HG02840 (cell line): Measurements from ENCODE around the gene OR2L3.
"Not testable (repeated sequence)": the region's sequence is repeated elsewhere in the genome, so short reads cannot be mapped to it uniquely, and the experiment has no call there.

Source experiments
- ATAC-seq: cut with Tn5 transposase; IDR thresholded peaks from one replicate; pipeline ENCODE4 v1.9.1; 2021; ENCODE audit warnings: mild to moderate bottlenecking, moderate library complexity, moderate number of reproducible peaks; ENCODE audit not compliant: unreplicated experiment, low FRiP score

The OR2L3 gene, protein sequence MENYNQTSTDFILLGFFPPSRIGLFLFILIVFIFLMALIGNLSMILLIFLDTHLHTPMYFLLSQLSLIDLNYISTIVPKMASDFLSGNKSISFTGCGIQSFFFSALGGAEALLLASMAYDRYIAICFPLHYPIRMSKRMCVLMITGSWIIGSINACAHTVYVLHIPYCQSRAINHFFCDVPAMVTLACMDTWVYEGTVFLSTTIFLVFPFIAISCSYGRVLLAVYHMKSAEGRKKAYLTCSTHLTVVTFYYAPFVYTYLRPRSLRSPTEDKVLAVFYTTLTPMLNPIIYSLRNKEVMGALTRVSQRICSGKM

DNA sequence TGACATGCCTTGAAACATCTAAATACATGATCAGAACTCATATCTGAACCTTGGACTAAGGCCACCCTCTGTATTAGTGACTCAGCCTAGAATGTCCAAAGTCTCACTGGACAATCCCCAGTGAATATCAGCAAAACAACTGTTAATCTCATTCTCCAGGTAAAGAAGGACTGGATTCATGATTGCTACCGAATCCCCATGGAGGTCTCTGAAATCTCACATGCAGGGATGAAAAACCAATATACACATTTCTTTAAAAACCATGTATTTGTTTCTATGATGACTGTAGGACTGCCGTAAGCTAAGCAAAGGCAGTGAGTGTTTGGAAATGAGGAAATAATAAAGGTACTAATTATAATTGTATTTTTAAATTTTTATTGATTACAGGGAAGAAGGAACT, at the start of gene OR2L3:
OR2L3 (plus strand) TSS at position 301 of the 400 bp plus-strand sequence. CDS start 13,846 bp downstream, outside the sequence.
- ATAC-seq: no peak

DNA sequence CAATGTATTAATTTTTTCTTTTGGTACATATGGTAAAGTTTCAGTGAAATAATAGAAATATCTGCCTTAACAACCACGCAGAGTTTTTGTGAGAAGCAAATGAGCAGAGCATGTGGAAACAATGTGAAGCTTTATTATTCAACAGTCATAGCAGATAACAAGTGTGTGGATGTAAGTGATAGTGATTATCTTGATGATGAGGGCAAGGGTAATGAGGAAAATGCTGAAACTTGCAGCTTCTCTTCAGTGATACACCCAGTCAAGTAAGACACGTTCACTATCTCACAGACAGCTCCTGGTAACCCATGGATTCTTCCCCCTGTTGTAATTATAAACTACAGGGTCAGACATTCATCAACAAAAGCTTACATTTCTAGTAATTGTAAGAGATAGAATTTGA, 47.8 kb upstream of the OR2L3 start:
- ATAC-seq: no peak

DNA sequence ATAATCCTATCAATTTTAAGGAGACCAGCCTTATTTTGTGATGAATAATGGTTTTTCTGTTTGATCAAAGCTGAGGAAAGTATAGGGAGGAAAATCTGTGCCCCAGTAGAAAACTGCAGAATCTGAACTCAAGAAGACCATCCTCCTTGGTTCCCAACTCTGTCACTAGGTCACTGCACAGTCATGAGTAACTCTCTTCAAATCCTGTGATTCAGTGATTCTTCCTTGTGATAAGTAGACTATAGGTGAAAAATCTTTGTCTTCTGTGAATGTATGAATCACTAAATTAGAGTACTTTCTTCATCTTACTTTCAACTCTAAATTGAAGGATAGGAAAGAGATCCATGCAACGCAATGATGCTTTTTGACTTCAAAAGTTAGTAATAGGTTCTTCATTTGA, 46.5 kb upstream of the OR2L3 start:
- ATAC-seq: no peak

DNA sequence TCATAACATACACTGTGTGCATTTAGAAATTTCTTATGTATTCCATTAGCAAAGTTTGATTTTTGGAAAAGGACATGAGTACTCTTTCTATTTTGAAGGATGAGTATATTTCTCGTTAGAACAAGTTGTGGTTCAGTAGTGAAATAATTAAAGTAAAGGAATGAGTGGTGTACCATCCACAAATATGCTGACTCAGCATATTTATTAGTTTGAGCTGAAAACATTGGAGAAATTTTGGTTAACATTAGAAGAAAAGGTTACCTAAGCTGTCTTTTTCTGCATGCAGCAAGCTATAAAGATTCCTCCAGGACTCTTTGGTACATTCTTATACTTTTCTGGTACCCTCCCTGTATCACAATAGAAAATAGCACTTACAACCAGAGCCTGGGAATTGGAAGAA, 38.9 kb upstream of the OR2L3 start:
- no peak for ATAC-seq

DNA sequence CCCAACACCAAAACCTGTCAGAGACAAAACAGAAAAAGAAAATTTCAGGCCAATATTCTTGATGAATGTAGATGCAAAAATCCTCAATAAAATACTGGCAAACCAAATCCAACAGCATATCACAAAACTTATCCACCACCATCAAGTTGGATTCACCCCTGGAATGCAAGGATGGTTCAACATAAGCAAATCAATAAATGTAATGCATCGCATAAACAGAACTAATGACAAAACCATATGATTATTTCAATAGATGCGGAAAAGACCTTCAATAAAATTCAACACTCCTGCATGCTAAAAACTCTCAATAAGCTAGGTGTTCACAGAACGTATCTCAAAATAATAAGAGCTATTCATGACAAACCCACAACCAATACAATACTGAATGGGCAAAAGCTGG, 37.0 kb upstream of the OR2L3 start:
- ATAC-seq: no peak

DNA sequence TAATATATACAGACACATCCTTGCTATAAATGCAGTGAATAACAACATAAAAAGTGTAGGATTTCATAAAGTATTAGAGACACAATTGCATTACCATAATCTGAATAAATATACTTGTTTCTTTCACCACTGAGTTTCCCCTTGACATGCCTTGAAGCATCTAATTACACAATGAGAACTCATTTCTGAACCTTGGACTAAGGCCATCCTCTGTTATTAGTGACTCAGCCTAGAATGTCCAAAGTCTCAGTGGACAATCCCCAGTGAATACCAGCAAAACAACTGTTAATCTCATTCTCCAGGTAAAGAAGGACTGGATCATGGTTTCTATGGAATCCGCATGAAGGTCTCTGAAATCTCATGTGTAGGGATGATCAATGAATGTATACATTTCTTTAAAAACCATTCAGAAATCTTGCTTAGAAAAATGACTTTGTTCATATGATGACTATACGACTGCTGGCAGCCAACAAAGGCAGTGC, 33.4 kb upstream of the OR2L3 start, which contains the start of gene OR2L5:
OR2L5 (plus strand) TSS at position 432 of the 482 bp plus-strand sequence. CDS start 8,288 bp downstream, outside the sequence.
- ATAC-seq: no peak

DNA sequence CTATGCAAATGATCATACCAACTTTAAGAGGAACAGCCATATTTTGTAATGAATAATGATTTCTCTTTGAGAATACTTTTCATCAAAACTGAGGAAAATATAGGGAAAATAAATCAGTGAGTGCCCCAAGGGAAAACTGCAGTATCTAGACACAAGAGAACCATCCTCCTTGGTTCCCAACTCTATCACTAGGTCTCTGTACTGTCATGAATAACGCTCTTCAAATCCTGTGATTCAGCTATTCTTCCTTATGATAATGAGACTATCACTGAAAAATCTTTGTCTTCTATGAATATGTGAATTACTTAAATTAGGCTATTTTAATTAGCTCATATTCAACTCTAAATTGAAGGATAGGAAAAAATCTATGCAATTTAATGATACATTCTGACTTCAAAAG, 30.8 kb upstream of the OR2L3 start:
- ATAC-seq: no peak

DNA sequence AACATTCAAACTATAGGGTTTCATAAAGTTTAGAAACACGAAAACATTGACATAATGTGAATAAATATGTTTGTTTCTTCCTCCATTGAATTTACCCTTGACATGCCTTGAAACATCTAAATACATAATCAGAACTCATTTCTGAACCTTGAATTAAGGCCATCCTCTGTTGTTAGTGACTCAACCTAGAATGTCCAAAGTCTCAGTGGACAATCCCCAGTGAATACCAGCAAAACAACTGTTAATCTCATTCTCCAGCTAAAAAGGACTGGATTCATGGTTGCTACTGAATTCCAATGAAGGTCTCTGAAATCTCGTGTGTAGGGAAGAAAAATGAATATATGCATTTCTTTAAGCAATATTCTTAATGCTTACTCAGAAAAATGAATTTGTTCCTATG, 16.9 kb upstream of the OR2L3 start, which contains the start of gene OR2L2:
OR2L2 (plus strand) TSS at position 301 of the 400 bp plus-strand sequence. CDS start 8,198 bp downstream, outside the sequence.
- no peak for ATAC-seq

DNA sequence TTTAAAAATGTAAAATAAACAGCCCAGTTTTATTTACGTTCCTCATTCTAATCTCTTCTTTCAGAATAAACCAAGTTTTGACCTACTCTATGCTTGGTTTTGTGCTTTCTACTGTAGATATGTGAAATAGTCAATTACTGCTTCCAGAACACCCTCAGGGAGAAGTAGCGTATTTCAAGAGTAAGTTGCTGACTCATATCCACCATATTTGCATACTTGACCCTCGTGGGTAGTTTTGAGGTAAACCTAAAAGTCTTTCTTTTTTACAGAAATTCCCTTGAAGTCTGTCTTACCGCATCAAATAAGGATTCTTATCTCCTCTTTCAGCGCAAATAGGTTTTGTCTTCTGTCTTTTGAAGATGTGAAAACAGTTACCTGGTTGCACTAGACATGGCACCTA, 1.4 kb upstream of the OR2L3 start:
- ATAC-seq: no peak

DNA sequence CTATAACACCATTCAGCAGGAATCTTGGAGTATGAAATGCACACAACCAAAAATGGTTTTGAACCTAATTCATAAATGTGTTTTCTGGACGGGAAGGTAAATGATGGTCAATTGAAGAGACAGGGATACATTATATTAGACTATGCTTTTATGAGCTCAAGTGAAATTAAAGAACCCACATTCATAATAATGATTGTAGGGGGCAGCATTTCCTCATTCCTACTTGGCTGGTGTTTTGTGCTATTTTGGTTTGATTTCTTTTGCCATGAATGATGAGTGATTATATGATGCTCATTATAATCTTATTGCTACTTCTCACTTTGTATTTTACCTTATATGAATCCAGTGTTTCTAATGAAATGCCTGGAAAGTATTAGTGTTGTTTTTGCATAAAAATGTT, 372 bp downstream of the OR2L3 start:
- no peak for ATAC-seq

DNA sequence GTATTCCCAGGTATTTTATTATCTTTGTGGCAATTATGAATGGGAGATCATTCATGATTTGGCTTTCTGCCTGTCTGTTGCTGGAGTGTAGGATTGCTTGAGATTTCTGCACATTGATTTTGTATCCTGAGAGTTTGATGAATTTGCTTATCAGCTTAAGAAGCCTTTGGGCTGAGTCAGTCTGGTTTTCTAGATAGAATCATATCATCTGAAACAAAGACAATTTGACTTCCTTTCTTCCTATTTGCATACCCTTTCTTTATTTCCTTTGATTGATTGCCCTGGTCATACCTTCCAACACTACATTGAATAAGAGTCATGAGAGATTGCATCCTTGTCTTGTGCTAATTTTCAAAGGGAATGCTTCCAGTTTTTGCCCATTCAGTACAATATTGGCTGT, 8.0 kb downstream of the OR2L3 start:
- no peak for ATAC-seq

DNA sequence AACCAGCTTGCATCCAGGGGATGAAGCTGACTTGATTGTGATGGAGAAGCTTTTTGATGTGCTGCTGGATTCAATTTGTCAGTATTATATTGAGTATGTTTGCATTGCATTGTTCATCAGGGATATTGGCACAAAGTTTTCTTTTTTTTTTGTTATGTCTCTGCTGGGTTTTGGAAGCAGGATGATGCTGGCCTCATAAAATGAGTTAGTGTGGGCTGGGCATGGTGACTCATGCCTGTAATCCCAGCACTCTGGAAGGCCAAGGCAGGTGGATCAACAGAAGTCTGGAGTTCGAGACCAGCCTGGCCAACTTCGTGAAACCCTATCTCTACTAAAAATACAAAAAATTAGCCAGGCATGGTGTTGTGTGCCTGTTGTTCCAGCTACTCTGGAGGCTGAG, 8.6 kb downstream of the OR2L3 start:
- no peak for ATAC-seq

DNA sequence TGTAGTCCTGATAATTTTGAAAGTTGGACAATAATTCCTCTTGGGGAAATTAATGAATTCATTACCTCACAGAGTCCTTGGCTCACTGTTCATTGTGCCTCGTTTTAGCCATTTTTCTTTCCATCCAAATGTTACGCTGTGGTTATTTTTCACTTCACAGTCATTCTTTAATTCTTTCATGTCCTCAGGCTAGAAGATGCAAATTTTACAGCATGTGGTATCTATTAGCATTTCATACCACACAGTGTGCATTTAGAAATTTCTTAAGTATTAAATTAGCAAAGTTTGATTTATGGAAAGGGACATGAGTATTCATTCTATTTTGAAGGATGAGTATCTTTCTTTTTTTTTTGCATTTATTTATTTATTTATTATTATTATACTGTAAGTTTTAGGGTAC, 18.4 kb downstream of the OR2L3 start:
- no peak for ATAC-seq

DNA sequence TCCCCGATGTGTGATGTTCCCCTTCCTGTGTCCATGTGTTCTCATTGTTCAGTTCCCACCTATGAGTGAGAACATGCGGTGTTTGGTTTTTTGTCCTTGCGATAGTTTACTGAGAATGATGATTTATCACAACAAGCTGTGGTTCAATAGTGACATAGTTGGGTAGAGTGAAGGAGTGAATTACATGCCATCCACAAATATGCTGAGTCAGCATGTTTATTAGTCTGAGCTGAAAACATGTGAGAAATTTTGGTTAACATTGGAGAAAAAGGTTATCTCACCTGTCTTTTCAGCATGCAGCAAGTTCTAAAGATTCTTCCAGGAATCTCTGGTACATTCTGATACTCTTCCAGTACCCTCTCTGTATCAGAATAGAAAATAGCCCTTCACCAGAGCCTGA, 19.0 kb downstream of the OR2L3 start:
- no peak for ATAC-seq

DNA sequence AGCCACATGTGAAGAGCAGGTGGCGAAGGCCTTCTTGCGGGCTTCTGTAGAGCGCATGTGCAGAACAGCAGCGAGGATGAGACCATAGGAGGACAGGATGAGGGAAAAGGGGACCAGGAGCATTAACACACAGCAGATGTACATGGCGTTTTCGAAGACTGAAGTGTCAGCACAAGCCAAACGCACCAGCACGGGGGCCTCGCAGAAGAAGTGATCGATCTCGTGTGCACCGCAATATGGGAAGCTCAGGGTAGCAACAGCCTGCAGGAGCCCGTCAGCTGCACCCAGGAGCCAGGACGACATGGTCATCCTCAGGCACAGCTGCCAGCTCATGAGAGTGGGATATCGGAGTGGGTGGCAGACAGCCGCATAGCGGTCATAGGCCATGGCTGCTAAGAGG, 37.2 kb downstream of the OR2L3 start:
- not testable (repeated sequence) for ATAC-seq

DNA sequence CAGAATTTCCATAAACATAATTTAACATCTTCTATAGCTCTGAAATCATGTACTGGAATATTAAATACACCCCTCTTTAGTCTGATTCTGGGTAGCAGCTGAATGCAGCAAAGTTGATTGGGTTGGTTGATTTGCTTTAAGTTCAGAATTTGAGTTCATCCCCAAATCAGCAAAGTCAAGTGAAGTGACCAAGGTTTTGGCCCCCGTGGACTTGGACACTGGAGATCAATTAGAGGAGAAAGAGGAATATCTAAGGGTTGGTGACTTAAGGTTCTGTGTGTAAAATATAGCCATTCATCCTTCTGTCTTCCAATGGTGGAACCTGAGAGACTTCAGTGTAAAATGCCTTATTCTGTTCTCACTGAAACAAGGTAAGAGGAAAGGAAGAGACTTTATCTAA, 48.2 kb downstream of the OR2L3 start, which contains the start of gene OR2L13:
OR2L13 (plus strand) TSS at position 301 of the 400 bp plus-strand sequence. CDS start 4,192 bp downstream, outside the sequence.
- no peak for ATAC-seq

DNA sequence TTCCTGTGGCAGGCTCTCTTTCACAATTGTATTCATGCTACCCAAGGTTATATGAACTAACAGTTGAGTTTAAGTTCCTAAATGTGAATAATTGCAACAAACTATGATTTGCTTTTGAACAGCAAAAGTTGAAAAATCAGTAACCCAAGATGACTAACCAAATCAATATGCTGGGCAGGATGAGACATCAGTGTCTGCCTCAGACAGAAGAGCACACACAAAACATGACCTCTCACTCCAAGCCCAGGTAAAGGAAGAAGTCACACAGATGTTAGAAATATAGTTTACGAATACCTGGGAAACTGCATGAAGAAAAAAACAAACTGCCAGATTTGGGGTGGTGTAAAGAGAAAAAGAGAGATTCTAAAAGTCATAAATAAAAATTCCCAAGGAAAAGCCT, 51.9 kb downstream of the OR2L3 start:
- ATAC-seq: no peak

DNA sequence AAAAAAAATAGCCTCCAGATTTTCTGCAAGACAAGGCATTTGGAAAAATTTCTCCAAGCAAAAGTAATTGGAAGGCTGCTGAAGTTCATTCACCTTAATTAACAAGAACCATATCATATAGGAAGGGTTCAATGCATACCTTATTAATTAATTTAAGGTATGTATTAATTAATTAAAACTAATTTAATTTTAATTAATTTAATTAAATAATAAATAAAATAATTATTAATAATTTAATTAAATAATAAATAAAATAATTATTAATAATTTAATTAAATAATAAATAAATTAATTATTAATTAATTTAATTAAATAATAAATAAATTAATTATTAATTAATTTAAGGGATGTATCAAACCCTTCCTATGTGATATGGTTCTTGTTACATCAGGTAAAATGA, 56.2 kb downstream of the OR2L3 start:
- no peak for ATAC-seq

DNA sequence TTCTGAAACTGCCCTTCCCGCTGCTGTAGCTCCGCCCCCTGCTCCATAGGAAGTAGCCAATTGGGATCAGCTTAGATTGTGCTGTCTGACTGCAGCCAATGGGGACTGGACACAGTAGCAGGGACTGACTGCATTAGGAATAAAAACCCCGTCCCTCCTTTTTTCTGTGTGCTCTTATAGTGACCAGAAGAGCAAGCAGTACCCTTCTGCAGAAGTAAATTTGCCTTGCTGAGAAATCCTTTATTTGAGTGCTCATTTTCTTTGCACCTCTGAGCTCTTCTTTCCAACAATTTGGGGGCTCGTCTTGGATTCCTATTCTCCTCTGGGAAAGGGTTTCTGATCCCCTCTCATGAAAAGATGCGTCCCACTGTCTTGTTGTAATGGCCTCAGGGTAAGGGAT, 64.5 kb downstream of the OR2L3 start:
- no peak for ATAC-seq
